Measurements from ENCODE around the gene JMJD6. TPM values are rescaled to one million over a fixed set of nuclear protein-coding genes. Genes with fewer than 3 reads are reported as not detected.

Gene JMJD6
- total RNA-seq, 3 donors from 2014 or later (not counting 1 experiment from before 2014, with no cell fraction given): 169 to 257 (median 195) TPM

- intact Hi-C loops (cut with micrococcal nuclease): no loop called here
- no peaks in the 10 kb centered on the region for H3K27me3 ChIP-seq (ENCODE audit: control insufficient read depth, insufficient read depth, low read length)
- H3K4me1 ChIP-seq (ENCODE audit: control insufficient read depth, insufficient read depth, low read length): peaks cover 25% of the 10 kb centered on the region
- Mint-ChIP-seq H3K27me3 (ENCODE audit: low read depth in 2 of 2) (no peaks in the 10 kb centered on the region), H3K4me3 (no peak overlapping the region), H3K36me3 (no peaks in the 10 kb centered on the region), H3K9me3 (no peaks in the 10 kb centered on the region), H3K27ac (peak overlapping the region in 1 of 2 donors; percentile 53), H3K4me1 (peaks cover 0 to 44% of the 10 kb centered on the region in 2 donors)
- no peak for TF ChIP-seq CTCF (IDR thresholded peaks at IDR 0.05)
- ATAC-seq (no peak), DNase-seq (no peak)
- no peaks in the 10 kb centered on the region for H3K36me3 ChIP-seq (ENCODE audit: control insufficient read depth, insufficient read depth, low read length)
- H3K4me3 ChIP-seq (ENCODE audit: low read length): no peak overlapping the region
- WGBS (ENCODE audit: insufficient coverage): 73% methylated on average over 25 of the region's 25 CpGs
- no peak overlapping the region for H3K27ac ChIP-seq (ENCODE audit: low read length)
- no peaks in the 10 kb centered on the region for H3K9me3 ChIP-seq (ENCODE audit: control insufficient read depth, insufficient read depth, low read length)
These were observed 29.4 kb downstream of the JMJD6 start for GRCh38 chr17:76696763-76697701.

GRCh38 chr17:76695059-76695831 lies 31.2 kb downstream of the JMJD6 start:
- H3K27me3 ChIP-seq (ENCODE audit: control insufficient read depth, insufficient read depth, low read length): no peaks in the 10 kb centered on the region
- H3K36me3 ChIP-seq (ENCODE audit: control insufficient read depth, insufficient read depth, low read length): no peaks in the 10 kb centered on the region
- no peak overlapping the region for H3K4me3 Mint-ChIP-seq
- H3K27ac ChIP-seq (ENCODE audit: low read length): no peak overlapping the region
- no peak overlapping the region for H3K4me3 ChIP-seq (ENCODE audit: low read length)
- ATAC-seq (no peak), DNase-seq (no peak)
- H3K9me3 Mint-ChIP-seq: no peaks in the 10 kb centered on the region
- H3K4me1 Mint-ChIP-seq: peaks cover 0 to 26% of the 10 kb centered on the region in 2 donors
- WGBS (ENCODE audit: insufficient coverage): 89% methylated on average over 16 of the region's 16 CpGs
- H3K27ac Mint-ChIP-seq: no peak overlapping the region
- no peaks in the 10 kb centered on the region for H3K9me3 ChIP-seq (ENCODE audit: control insufficient read depth, insufficient read depth, low read length)
- TF ChIP-seq CTCF (IDR thresholded peaks at IDR 0.05): no peak
- H3K36me3 Mint-ChIP-seq: no peaks in the 10 kb centered on the region
- peaks cover 15% of the 10 kb centered on the region for H3K4me1 ChIP-seq (ENCODE audit: control insufficient read depth, insufficient read depth, low read length)
- intact Hi-C loops (cut with micrococcal nuclease): no loop called here
- H3K27me3 Mint-ChIP-seq (ENCODE audit: low read depth in 2 of 2): no peaks in the 10 kb centered on the region

GRCh38 chr17:76691379-76692191 lies 34.8 kb downstream of the JMJD6 start:
- Histone ChIP-seq H3K27me3 (ENCODE audit: control insufficient read depth, insufficient read depth, low read length) (no peaks in the 10 kb centered on the region), H3K4me3 (ENCODE audit: low read length) (no peak overlapping the region), H3K27ac (ENCODE audit: low read length) (no peak overlapping the region), H3K4me1 (ENCODE audit: control insufficient read depth, insufficient read depth, low read length) (no peaks in the 10 kb centered on the region), H3K9me3 (ENCODE audit: control insufficient read depth, insufficient read depth, low read length) (no peaks in the 10 kb centered on the region), H3K36me3 (ENCODE audit: control insufficient read depth, insufficient read depth, low read length) (no peaks in the 10 kb centered on the region)
- Mint-ChIP-seq H3K4me3 (no peak overlapping the region), H3K4me1 (peaks cover 0 to 12% of the 10 kb centered on the region in 2 donors), H3K27me3 (ENCODE audit: low read depth in 2 of 2) (no peaks in the 10 kb centered on the region), H3K9me3 (no peaks in the 10 kb centered on the region), H3K27ac (no peak overlapping the region), H3K36me3 (no peaks in the 10 kb centered on the region)
- no peak for DNase-seq
- no peak for TF ChIP-seq CTCF (IDR thresholded peaks at IDR 0.05)
- no peak for ATAC-seq
- 94% methylated on average over 14 of the region's 14 CpGs for WGBS (ENCODE audit: insufficient coverage)
- intact Hi-C loops (cut with micrococcal nuclease): no loop called here

Measured in natural killer cell (primary cell).